GM18858 (cell line): ENCODE measurements around the gene ACRBP.
A peak's percentile ranks its signal among the peaks of the same experiment; 100 is the strongest.

Experiments used
- ATAC-seq: cut with Tn5 transposase; IDR thresholded peaks from one replicate; pipeline ENCODE4 v1.9.1; 2021; ENCODE audit not compliant: unreplicated experiment

The ACRBP gene

GRCh38 chr12:6647083-6647604 lies at the start of gene ACRBP:
ACRBP (minus strand) TSS chr12:6647432; CDS start chr12:6647366, 66 bp downstream.
- no peak for ATAC-seq

GRCh38 chr12:6695313-6696045 lies 48.2 kb upstream of the ACRBP start:
- no peak for ATAC-seq

GRCh38 chr12:6694701-6695100 lies 47.5 kb upstream of the ACRBP start:
- ATAC-seq = no peak

GRCh38 chr12:6693832-6694355 lies 46.7 kb upstream of the ACRBP start:
- ATAC-seq = no peak

GRCh38 chr12:6692888-6693287 lies 45.7 kb upstream of the ACRBP start:
- ATAC-seq = no peak

GRCh38 chr12:6691473-6691872 lies 44.2 kb upstream of the ACRBP start:
- ATAC-seq = no peak

- ATAC-seq = peak; percentile 67
Observed at GRCh38 chr12:6688999-6689882, 42.0 kb upstream of the ACRBP start, which contains the start of gene ZNF384. ZNF384 (minus strand) TSS chr12:6689375; CDS start chr12:6679520, 9,855 bp downstream.

GRCh38 chr12:6688543-6688998 lies 41.3 kb upstream of the ACRBP start:
- peak; percentile 9 for ATAC-seq

- ATAC-seq = no peak
Observed at GRCh38 chr12:6685814-6686213, 38.6 kb upstream of the ACRBP start.

GRCh38 chr12:6684609-6685008 lies 37.4 kb upstream of the ACRBP start:
- no peak for ATAC-seq

- ATAC-seq = no peak
Observed at GRCh38 chr12:6676962-6677361, 29.7 kb upstream of the ACRBP start.

GRCh38 chr12:6672143-6672542 lies 24.9 kb upstream of the ACRBP start:
- ATAC-seq = no peak

- ATAC-seq = no peak
Observed at GRCh38 chr12:6667559-6668210, 20.5 kb upstream of the ACRBP start.

GRCh38 chr12:6666211-6666610 lies 19.0 kb upstream of the ACRBP start:
- no peak for ATAC-seq

- no peak for ATAC-seq
Observed at GRCh38 chr12:6664902-6665301, 17.7 kb upstream of the ACRBP start.

- ATAC-seq = peak; percentile 89
Observed at GRCh38 chr12:6662906-6663742, 15.9 kb upstream of the ACRBP start, which contains the start of gene ING4. ING4 (minus strand) TSS chr12:6663119; CDS start chr12:6663101, 18 bp downstream.

GRCh38 chr12:6662602-6662905 lies 15.3 kb upstream of the ACRBP start:
- ATAC-seq = no peak

- no peak for ATAC-seq
Observed at GRCh38 chr12:6653987-6654386, 6.8 kb upstream of the ACRBP start.

- no peak for ATAC-seq
Observed at GRCh38 chr12:6653342-6653741, 6.1 kb upstream of the ACRBP start.

- no peak for ATAC-seq
Observed at GRCh38 chr12:6652391-6652790, 5.2 kb upstream of the ACRBP start.
